ENCODE measurements around the gene ZNF418.

GRCh38 chr19:57907394-57907793 is 27.8 kb downstream of the ZNF418 start:
- no peak for TF ChIP-seq CTCF (IDR thresholded peaks at IDR 0.05)
- TF ChIP-seq POLR2A (IDR thresholded peaks at IDR 0.05) = no peak

Data from heart left ventricle (tissue), 13 donors.